GM03348 (cell line): ENCODE measurements around the gene DPP4.

ENCODE experiments used
- DNase-seq: peaks from one replicate; pipeline ENCODE4 v3.0.0; 2012; ENCODE audit warnings: low spot score

The DPP4 gene

GRCh38 chr2:162085090-162085891, 11.3 kb upstream of the DPP4 start:
- DNase-seq, result peak; percentile 63

DNA sequence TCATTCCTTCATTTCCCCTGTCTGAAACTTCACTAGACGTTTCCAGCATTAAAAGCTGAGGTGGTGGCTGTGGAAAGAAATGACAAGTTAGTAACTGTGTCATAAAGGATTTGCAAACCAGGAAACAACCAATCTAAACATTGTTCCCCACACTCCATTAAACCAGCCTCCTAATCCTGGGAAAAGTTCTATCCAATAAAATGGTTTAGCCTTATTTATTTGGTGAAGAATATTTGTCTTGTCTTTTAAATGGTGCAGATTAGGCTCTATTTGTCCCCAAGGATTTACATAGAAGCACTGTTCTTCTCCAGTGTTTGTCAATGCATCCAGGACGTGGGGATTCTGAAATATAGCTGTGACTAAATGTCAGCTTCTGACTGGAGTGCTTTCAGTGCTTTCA, 10.5 kb upstream of the DPP4 start:
- no peak for DNase-seq

DNA sequence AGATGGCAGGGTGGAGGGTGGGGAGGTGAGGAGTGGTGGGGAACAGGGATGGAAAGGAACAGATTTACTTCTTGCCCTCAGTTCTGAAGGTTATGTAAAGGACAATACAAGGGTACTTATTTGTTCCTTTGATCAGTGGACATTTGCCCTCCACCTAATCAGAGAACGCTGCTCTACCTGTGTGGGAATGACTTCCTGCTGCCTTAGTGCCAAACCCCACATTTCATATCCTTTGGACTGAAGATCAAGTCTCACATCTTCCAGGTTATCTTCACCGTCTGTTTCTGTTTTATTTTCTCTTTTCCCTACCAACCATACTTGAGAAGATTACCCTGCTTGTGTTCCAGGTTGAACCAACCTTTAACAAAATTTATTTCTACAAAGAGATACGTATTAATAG, 8.7 kb upstream of the DPP4 start:
- no peak for DNase-seq

GRCh38 chr2:162082036-162082435, 8.0 kb upstream of the DPP4 start:
- DNase-seq, result no peak

DNA sequence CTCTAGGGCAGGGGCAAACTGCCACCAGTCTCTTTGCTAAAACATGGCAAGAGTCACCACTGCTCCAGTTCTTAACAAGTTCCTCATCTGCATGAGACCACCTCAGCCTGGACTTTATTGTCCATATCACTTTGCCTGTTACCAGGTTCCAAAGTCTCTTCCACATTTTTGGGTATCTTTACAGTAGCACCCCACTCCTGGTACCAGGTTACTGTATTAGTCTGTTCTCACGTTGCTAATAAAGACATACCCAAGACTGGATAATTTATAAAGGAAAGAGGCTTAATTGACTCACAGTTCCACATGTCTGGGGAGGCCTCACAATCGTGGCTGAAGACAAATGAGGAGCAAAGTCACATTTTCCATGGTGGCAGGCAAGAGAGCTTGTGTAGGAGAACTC, 5.5 kb upstream of the DPP4 start:
- no peak for DNase-seq

GRCh38 chr2:162075689-162076132, 1.7 kb upstream of the DPP4 start:
- peak; percentile 74 for DNase-seq

DNA sequence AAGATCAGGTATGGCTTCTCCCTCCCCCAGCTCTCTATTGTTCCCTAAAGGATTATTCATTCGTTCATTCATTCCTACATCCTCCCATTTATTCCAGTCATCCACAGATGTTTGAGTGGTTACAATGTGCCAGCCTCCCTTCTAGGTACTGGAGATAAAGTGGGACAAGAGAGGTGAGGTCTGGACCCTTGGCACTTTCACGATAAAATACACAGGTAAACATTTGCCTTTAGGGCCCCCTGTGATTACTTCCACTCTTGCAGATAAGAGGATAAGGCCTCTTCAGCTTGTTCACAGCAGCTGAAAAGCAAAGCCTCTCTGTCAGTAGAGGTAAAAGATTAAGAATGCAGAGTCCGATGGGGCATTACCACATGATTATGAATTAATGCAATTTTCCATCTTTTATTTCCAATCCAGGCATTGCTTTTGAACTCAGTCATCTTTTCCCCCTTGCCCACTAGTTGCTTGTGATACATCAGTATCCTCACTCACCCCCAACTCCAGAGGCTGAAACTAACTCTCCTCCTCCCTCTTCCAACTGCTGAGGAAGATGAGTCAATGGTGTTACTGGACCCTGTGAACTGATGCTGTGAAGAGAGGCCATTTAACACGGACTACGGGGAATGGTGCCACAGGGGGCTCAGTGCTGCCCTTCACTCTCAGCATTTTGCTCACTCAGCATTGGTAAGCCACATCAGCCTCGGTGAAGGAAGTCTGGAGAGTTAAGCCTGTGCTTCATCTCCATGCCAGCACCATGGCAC, 1.1 kb upstream of the DPP4 start:
- peak; percentile 22 for DNase-seq

DNA sequence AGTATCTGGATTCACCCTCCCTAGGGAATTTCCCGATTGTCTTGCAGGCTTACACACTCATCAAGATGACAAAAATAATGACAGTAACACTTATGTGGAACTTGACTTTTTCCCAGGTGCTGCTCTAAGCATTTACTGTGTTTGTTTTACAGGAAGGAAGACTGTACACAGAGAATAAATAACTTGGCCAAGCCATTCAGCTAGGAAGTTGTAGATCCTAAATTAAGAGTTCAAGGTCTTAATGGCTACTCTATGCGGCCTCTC, 549 bp upstream of the DPP4 start:
- no peak for DNase-seq

- peak; percentile 38 for DNase-seq
These were observed 783 bp downstream of the DPP4 start for GRCh38 chr2:162072976-162073887.

GRCh38 chr2:162072181-162072702, 1.8 kb downstream of the DPP4 start:
- DNase-seq, result peak; percentile 63

DNA sequence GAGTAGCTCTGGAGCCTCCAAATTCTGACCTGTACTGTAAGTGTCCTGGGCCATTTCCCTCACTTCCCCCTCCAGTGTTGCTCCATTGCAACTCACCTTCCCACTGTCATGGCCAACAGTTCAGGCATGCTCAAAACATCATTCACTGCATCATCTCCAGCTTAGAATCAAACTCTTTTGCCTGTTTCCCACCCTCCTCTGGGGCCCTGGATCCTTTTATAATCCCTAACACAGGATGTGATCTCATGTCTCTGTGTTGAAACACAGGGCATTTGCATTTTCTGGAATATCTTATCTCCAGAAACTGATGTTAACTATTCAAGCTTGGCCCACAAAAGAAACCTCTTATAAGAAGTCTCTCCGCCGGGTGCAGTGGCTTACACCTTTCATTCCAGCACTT, 3.0 kb downstream of the DPP4 start:
- no peak for DNase-seq

- DNase-seq, result no peak
These were observed 3.6 kb downstream of the DPP4 start for GRCh38 chr2:162070228-162070936.

- no peak for DNase-seq
These were observed 4.6 kb downstream of the DPP4 start for GRCh38 chr2:162069267-162069903.

GRCh38 chr2:162067596-162067995, 6.4 kb downstream of the DPP4 start:
- DNase-seq, result no peak

DNA sequence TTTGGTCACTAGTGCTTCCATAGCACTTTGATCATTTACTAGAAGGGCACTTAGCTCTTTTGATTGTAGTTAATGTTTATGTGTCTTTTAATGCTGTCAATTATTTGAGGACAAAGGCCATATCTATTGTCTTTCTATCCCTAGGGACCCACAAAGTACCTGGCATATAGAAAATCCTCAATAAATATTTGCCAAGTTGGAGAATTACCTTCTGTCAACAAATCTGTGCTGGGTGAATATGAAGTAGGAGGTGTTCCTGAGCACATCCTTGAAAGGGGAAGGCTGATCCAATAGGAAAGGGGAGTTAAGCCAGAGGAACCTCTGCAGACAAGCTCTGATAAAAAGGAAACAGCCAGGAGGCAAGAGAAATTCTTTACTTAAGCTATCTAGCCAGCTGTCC, 8.2 kb downstream of the DPP4 start:
- no peak for DNase-seq

DNA sequence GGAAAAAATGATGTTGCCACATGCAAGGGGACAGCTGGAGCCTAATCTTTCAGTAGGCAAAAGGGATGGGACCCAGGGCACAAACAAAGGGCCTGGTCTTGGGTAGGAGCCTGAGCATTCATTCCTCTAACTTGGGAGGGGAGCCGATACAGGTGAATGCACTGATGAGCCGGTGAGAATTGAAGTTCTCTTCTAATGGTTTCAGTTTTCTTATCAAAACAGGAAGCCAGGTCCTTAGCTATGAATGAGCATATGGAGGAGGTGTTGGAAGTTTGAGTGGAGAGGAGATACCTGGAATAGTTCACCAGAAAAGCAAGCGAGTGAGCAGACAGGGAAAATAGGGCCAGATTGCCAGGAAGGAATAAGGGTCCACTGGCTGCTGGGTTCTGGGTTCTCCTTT, 10.1 kb downstream of the DPP4 start:
- no peak for DNase-seq

GRCh38 chr2:162063281-162063680, 10.7 kb downstream of the DPP4 start:
- no peak for DNase-seq

DNA sequence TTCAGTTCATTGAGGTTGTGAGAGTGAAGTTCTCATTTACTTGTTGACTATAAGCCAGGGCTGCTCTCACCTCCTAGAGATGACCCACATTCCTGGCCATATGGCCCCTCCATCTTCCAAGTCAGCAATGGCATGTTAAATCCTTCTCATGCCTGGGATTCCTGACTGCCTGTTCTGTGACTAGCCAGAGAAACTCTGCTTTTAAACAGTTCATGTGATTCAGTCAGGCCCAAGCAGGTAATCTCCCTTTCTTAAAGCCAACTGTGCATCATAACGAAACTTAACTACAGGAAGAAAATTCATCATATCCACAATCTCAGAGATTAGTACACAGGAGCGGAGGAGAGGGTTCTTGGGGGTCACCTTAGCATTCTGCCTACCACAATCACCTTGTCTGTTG, 11.5 kb downstream of the DPP4 start:
- no peak for DNase-seq

GRCh38 chr2:162061021-162061420, 13.0 kb downstream of the DPP4 start:
- DNase-seq, result no peak

- no peak for DNase-seq
These were observed 13.5 kb downstream of the DPP4 start for GRCh38 chr2:162060532-162060931.

DNA sequence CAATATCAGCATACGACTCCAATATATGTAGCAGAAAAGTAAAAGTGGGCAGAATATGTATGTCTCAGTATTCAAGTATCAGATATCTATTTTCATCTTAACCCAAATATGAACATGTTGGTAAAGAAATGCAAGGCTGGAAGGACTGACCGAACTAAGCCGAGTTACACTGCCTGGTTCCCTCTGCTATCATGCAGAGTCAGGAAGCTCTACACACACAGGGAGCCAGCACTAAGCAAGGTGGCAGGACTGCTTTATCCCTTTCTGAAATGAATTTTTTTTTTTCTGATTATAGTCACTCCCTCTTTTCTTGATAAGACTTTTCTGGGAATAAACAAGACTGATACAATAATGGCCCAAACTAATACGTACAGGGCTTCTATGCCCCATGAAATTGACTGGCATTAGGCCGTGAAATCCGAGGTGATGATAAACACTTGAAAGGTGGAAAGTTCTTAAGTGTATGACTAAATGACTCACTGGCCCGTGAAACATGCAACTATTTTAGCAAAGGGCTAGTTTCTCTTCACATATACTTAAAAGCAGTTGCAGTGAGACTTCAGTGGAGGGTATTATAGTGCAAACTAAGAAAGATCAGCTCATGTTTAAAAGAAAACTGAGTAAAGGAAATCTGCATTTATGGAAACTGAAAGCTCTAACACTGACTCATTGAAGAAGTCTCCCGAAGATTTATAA, 14.9 kb downstream of the DPP4 start:
- no peak for DNase-seq
